Right lobe of liver (tissue), 6 donors: ENCODE measurements around the gene FNDC3B. TPM values are rescaled to one million over a fixed set of nuclear protein-coding genes. Genes with fewer than 3 reads are reported as not detected.

Experiments used
- ATAC-seq, 4 donors: fragments of 200-7000 bp; cut with Tn5 transposase; one replicate each; pipeline ENCODE4 v1.9.1; 2020; ENCODE audit warnings: mild to moderate bottlenecking in 4 of 4, moderate library complexity in 4 of 4
- DNase-seq, 3 donors: peaks; one replicate each; pipeline ENCODE4 v3.0.0-alpha.2; 2020
- H3K27ac ChIP-seq, 3 donors: fragments of 200-600 bp; one replicate each; pipeline ENCODE4 v1.8.0; 2022
- H3K27me3 ChIP-seq, 2 donors: fragments of 200-600 bp; one replicate each; pipeline ENCODE4 v1.8.0; 2022
- H3K36me3 ChIP-seq, 4 donors: fragments of 200-600 bp; sonication (generic) in 1 of 4; one replicate each; pipeline versions ENCODE4 v1.5.1 to v1.8.0; 2017 to 2022; ENCODE audit warnings: control low read depth in 1 of 4
- H3K4me1 ChIP-seq, 4 donors: fragments of 200-600 bp; sonication (generic) in 1 of 4; one replicate each; pipeline versions ENCODE4 v1.5.1 to v1.8.0; 2017 to 2022; ENCODE audit warnings: control low read depth in 1 of 4
- H3K4me3 ChIP-seq, 3 donors: fragments of 200-600 bp; one replicate each; pipeline ENCODE4 v1.8.0; 2022
- H3K9me3 ChIP-seq, 4 donors: fragments of 200-600 bp; sonication (generic) in 1 of 4; one replicate each; pipeline versions ENCODE4 v1.5.1 to v1.8.0; 2017 to 2022; ENCODE audit warnings: control low read depth in 1 of 4
- CTCF ChIP-seq, 4 donors: fragments of 200-600 bp in 3 of 4; fragments of 450-650 bp in 1 of 4; IDR thresholded peaks; one replicate each; pipeline versions ENCODE4 v1.5.1 to v1.8.0; 2016 to 2022; ENCODE audit warnings: antibody characterized with exemption in 4 of 4, mild to moderate bottlenecking in 2 of 4
- POLR2A ChIP-seq: fragments of 450-650 bp; IDR thresholded peaks from one replicate; pipeline ENCODE4 v1.6.1; 2017; ENCODE audit warnings: antibody characterized with exemption, mild to moderate bottlenecking
- whole genome bisulfite sequencing: methylation state at CpG from one replicate; pipeline ENCODE4 v1.1.6; 2018; ENCODE audit warnings: low coverage, low lambda C conversion rate; ENCODE audit not compliant: insufficient coverage; ENCODE audit errors: missing lambda C conversion rate; 5-methylcytosine and 5-hydroxymethylcytosine counted together
- intact Hi-C, 2 donors: fragments of 100-400 bp; cut with DNase I; formaldehyde crosslinking; loops; one replicate each; pipeline versions ENCODE4 v1.11.2 to v1.14.1; 2022
- total RNA-seq, 6 experiments: library from RNA; depleted of rRNA in 2 of 6; stranded (reverse); fragments of >200 nt in 2 of 6; fragmentation: NEBNext Ultra II Directional in 3 of 6; extraction: Animal tissue kit (Norgen Biotek cat#: 25700) in 3 of 6; gene quantifications; one replicate each; pipeline versions ENCODE4 v1.1.0 to v1.2.4, GENCODE V29; 2016 to 2023
- donor health status: DM: no; HTN: yes; CAD: no.
- donor health status: DM: no; HTN: no; CAD: no.
- donor health status: DM: no; HTN: no; CAD: no.
- donor health status: DM: no; HTN: yes; CAD: no.
- donor health status: DM: no; HTN: yes; CAD: no.

The FNDC3B gene
- total RNA-seq, 6 experiments from 2014 or later = 40.2 to 184 (median 63.5) TPM

- no peak for TF ChIP-seq POLR2A
- TF ChIP-seq CTCF (IDR thresholded peaks at IDR 0.05) = no peak
- no peak overlapping the region for H3K4me3 ChIP-seq
- DNase-seq (no peak), ATAC-seq (no peak)
- peaks cover 0 to 7% (median 4%) of the 10 kb centered on the region in 4 donors for H3K36me3 ChIP-seq
- H3K27me3 ChIP-seq = no peaks in the 10 kb centered on the region
- H3K9me3 ChIP-seq = no peaks in the 10 kb centered on the region
- intact Hi-C loops = no loop called here
- H3K4me1 ChIP-seq = no peaks in the 10 kb centered on the region
- no peak overlapping the region for H3K27ac ChIP-seq
- 87% methylated on average over 8 of the region's 8 CpGs for WGBS
These were observed 363.7 kb downstream of the FNDC3B start for GRCh38 chr3:172402892-172403643.

- TF ChIP-seq POLR2A = no peak
- no peak for TF ChIP-seq CTCF (IDR thresholded peaks at IDR 0.05)
- DNase-seq = no peak
- no peaks in the 10 kb centered on the region for H3K4me1 ChIP-seq
- no peak overlapping the region for H3K4me3 ChIP-seq
- ATAC-seq = peak in 1 of 4 donors; percentile 22
- peaks cover 0 to 7% (median 1%) of the 10 kb centered on the region in 4 donors for H3K36me3 ChIP-seq
- H3K27ac ChIP-seq = no peak overlapping the region
- H3K27me3 ChIP-seq = no peaks in the 10 kb centered on the region
- WGBS = 65% methylated on average over 11 of the region's 12 CpGs
- no peaks in the 10 kb centered on the region for H3K9me3 ChIP-seq
- intact Hi-C loops = no loop called here
These were observed 365.0 kb downstream of the FNDC3B start for GRCh38 chr3:172404237-172404962.

GRCh38 chr3:172405914-172406313 lies 366.5 kb downstream of the FNDC3B start:
- WGBS = 85% methylated on average over 2 of the region's 2 CpGs
- Histone ChIP-seq H3K36me3 (peaks cover 0 to 7% (median 0%) of the 10 kb centered on the region in 4 donors), H3K4me3 (no peak overlapping the region), H3K27ac (no peak overlapping the region), H3K4me1 (no peaks in the 10 kb centered on the region), H3K27me3 (no peaks in the 10 kb centered on the region), H3K9me3 (no peaks in the 10 kb centered on the region)
- intact Hi-C loops = no loop called here
- DNase-seq (no peak), ATAC-seq (no peak)
- TF ChIP-seq POLR2A (no peak), CTCF (IDR thresholded peaks at IDR 0.05) (no peak)

GRCh38 chr3:172407872-172408271 lies 368.5 kb downstream of the FNDC3B start:
- 58% methylated on average over 3 of the region's 3 CpGs for WGBS
- no peaks in the 10 kb centered on the region for H3K4me1 ChIP-seq
- H3K27me3 ChIP-seq = no peaks in the 10 kb centered on the region
- DNase-seq (no peak), ATAC-seq (no peak)
- no peak overlapping the region for H3K4me3 ChIP-seq
- H3K9me3 ChIP-seq = no peaks in the 10 kb centered on the region
- intact Hi-C loops = no loop called here
- H3K27ac ChIP-seq = no peak overlapping the region
- TF ChIP-seq CTCF (IDR thresholded peaks at IDR 0.05) (no peak), POLR2A (no peak)
- H3K36me3 ChIP-seq = no peaks in the 10 kb centered on the region
